ENCODE measurements around the gene PTPRN2.
A peak's percentile ranks its signal among the peaks of the same experiment; 100 is the strongest.

PTPRN2 gene

DNA sequence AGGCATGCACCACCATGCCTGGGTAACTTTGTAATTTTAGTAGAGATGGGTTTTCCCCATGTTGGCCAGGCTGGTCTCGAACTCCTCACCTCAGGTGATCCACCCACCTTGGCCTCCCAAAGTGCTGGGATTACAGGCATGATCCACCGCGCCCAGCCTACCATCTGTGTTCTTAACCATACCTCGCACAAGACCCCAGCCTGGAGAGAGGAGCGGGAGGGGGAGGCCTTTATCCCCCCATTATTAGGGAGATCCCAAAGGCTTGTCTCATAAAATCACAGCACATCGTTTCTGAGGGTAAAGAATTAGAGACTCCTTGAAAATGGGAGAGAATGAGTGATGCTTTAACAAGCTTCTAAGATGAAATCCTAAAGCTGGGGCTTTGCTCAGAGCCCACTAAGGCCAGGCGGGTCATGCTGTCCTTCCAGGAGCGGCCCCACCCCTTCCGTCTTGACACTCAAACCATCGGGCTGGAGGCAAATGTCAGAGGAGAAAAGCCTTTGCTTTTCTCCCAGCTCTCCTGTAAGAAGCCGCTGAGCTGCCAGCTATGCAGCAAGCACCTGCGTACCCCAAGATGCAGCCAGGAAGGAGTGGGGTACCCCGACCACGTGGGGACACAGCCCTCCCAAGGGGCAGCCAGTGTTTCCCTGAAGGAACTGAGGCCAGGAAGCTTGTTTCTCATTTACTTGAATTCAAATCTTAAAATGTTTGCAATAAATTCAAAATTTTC, 339.7 kb downstream of the PTPRN2 start:
- TF ChIP-seq, protein P1, sequence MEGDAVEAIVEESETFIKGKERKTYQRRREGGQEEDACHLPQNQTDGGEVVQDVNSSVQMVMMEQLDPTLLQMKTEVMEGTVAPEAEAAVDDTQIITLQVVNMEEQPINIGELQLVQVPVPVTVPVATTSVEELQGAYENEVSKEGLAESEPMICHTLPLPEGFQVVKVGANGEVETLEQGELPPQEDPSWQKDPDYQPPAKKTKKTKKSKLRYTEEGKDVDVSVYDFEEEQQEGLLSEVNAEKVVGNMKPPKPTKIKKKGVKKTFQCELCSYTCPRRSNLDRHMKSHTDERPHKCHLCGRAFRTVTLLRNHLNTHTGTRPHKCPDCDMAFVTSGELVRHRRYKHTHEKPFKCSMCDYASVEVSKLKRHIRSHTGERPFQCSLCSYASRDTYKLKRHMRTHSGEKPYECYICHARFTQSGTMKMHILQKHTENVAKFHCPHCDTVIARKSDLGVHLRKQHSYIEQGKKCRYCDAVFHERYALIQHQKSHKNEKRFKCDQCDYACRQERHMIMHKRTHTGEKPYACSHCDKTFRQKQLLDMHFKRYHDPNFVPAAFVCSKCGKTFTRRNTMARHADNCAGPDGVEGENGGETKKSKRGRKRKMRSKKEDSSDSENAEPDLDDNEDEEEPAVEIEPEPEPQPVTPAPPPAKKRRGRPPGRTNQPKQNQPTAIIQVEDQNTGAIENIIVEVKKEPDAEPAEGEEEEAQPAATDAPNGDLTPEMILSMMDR (IDR thresholded peaks at IDR 0.05; ENCODE audit: extremely low read depth, insufficient read depth, missing control alignments) = no peak
- no peak for DNase-seq (ENCODE audit: low spot score)
- in situ Hi-C loops (cut with MboI; ENCODE audit: low pct_unique_long_range_greater_than_20kb, low sequenced_read_pairs, unreplicated experiment) = no loop called here

DNA sequence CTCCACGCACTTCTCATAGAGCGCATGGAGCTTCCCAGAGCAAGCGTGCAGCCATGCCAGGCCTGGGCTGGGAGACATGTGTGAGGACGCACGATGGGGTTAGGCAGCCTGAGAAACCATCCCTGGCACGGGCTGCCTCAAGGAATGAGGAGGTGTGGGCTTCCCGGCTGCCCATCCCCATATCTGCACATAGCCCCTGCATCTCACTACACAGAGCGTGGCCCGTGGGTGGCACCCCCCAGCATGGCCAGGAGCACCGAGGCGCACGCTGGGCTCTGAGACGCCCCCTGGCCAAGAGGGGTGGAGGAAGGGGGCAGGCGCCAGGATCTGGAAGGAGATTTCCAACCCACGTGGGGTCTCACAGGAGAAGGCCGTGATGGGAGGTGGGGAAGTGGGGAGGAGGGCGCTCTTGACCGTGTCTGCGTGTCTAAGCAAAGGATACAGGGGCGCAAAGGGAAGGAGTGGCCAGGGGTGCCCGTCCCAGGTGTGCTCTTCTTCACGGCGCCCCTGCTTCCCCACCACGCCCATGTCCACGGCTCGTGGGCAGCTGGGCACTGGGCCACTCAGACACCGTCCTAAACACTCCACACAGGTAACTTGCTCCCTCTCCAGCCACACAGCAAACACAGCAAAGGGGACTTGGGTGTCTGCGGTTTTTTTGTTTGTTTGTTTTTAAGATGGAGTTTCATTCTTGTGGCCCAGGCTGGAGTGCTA, 340.5 kb downstream of the PTPRN2 start:
- TF ChIP-seq, protein P1 (IDR thresholded peaks at IDR 0.05; ENCODE audit: extremely low read depth, insufficient read depth, missing control alignments) = no peak
- in situ Hi-C loops (cut with MboI; ENCODE audit: low pct_unique_long_range_greater_than_20kb, low sequenced_read_pairs, unreplicated experiment) = no loop called here
- DNase-seq (ENCODE audit: low spot score) = no peak

DNA sequence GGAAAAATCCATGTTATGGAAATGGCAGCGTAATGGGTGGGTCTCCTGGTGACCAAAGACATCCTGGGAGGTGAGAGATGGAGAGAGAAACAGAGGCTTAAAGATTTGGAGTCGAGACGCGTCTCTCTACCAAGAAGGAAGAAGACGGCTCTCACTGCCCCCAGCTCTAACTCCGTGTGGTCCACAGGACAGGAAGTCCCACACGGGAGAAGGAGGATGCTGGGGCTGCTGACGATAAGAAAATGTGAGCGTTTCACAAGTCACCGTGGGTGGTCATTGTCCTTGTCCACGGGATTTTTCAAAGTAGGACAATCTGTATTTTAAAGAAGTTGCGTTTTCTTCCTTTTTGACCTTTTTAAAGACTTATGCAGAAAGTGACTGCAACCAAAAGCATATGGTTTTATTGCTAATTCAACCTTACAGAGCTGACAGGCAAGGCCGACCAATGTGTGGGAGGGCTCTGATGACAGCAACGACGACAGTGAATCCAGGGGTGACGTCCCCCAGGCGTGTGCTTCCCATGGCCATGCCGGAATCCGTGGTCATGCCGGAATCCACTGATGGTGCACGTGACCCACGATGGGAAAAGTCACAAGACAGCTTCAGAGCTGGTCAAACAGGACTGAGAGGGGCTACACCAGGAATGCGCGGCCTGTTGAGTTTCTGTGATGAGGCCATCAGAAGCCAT, 341.2 kb downstream of the PTPRN2 start:
- in situ Hi-C loops (cut with MboI; ENCODE audit: low pct_unique_long_range_greater_than_20kb, low sequenced_read_pairs, unreplicated experiment) = no loop called here
- TF ChIP-seq, protein P1 (IDR thresholded peaks at IDR 0.05; ENCODE audit: extremely low read depth, insufficient read depth, missing control alignments) = no peak
- peak; percentile 10 for DNase-seq (ENCODE audit: low spot score)

DNA sequence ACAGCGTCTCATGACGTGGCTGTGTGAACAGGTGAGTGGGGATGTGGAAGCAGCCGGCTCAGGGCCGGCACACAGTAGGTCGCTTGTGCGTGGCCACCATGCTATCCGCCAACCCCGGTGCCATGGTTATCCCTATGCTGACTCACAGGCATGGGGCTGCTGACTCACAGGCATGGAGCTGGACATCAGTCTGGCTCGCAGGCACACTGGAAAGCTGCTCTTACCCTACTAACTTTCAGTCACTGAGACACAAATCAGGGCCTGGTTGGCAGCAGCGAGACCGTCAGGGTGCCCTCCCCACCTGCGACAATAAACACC, 341.9 kb downstream of the PTPRN2 start:
- peak; percentile 8 for DNase-seq (ENCODE audit: low spot score)
- TF ChIP-seq, protein P1 (IDR thresholded peaks at IDR 0.05; ENCODE audit: extremely low read depth, insufficient read depth, missing control alignments) = no peak
- in situ Hi-C loops (cut with MboI; ENCODE audit: low pct_unique_long_range_greater_than_20kb, low sequenced_read_pairs, unreplicated experiment) = no loop called here

DNA sequence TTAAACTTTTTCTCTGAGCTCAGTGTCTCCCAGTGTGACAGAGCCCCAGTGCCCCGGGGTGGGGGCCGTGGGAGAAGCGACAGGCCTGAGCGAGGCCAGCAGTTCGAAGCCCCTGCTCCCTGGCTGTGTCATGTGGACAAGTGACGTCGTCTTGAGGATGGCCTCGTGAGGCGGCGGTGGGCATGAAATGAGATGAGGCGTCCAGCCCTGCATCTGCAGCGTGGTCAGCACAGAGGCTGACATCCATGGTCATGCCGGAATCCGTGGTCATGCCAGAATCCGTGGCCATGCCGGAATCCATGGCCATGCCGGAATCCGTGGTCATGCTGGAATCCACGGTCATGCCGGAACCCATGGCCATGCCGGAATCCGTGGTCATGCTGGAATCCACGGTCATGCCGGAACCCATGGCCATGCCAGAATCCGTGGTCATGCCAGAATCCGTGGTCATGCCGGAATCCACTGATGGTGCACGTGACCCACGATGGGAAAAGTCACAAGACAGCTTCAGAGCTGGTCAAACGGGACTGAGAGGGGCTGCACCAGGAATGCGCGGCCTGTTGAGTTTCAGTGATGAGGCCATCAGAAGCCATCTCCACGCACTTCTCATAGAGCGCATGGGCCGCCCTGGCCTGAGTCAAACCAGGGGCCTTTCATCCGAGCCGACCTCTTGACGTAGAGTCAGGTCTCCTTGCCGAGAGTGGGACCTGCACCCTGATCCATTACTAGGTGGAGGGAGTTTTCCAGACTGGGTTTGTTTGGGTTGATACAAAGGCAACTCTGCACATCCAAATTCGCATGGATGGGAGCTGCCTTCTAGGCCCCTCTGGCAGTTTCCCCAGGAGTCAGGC, 342.5 kb downstream of the PTPRN2 start:
- peak; percentile 11 for DNase-seq (ENCODE audit: low spot score)
- in situ Hi-C loops (cut with MboI; ENCODE audit: low pct_unique_long_range_greater_than_20kb, low sequenced_read_pairs, unreplicated experiment) = no loop called here
- TF ChIP-seq, protein P1 (IDR thresholded peaks at IDR 0.05; ENCODE audit: extremely low read depth, insufficient read depth, missing control alignments) = no peak

DNA sequence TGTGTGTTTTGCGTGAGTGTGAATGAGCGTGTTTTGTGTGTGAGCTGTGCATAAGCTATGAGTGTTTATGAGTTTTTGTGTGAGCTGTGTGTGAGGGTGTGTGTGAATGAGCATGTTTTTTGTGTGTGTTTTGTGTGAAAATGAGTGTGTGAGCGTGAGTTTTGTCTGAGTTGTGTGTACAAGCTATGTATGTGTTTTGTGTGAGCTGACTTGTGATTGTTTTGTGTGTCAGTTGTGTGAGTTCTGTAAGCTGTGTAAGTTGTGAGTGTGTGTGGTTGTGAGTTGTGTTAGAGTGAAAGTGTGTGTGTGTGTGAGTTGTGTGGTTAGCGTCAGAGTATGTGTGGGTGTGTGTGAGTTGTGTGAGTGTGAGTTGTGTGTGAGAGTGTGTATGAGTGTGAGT, 343.2 kb downstream of the PTPRN2 start:
- TF ChIP-seq, protein P1 (IDR thresholded peaks at IDR 0.05; ENCODE audit: extremely low read depth, insufficient read depth, missing control alignments) = no peak
- in situ Hi-C loops (cut with MboI; ENCODE audit: low pct_unique_long_range_greater_than_20kb, low sequenced_read_pairs, unreplicated experiment) = no loop called here
- no peak for DNase-seq (ENCODE audit: low spot score)
